ENCODE results near the gene ATP7A.
A peak's percentile ranks its signal among the peaks of the same experiment; 100 is the strongest.
"Not testable (repeated sequence)": the region's sequence is repeated elsewhere in the genome, so short reads cannot be mapped to it uniquely, and the experiment has no call there.

ATP7A gene

DNA sequence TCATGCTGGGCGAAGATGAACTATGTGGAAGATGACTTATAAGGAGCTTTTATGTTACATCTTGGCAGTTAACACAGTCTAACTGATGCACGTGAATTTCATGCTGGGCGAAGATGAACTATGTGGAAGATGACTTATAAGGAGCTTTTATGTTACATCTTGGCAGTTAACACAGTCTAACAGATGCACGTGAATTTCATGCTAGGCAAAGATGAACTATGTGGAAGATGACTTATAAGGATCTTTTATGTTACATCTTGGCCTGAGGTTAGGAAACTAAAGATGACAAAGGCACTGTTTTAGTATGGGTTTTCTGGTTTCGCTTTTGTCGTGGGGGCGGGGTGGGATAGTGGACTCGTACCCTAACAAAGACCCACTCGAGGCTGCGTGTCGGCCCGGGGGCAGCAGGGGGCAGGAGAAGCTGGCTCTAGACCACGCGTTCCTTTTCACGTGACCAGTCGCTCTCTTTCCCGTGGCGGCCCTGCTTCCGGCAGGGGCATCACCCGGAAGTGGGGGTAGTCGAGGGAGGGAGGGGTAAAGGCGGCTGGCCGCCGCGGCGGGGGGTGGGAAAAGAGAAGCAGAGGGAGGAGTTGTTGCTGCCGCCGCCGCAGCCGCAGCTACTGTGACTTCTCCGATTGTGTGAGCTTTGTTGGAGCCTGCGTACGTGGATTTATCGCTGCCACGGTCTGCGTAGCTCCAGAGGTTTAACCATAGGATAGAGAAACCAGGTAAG is at the start of gene ATP7A:
Gene ATP7A, plus strand, starts transcription at position 586 of the 733 bp plus-strand sequence. CDS start 60,949 bp downstream, outside the sequence.
- peak; percentile 96 for DNase-seq

DNA sequence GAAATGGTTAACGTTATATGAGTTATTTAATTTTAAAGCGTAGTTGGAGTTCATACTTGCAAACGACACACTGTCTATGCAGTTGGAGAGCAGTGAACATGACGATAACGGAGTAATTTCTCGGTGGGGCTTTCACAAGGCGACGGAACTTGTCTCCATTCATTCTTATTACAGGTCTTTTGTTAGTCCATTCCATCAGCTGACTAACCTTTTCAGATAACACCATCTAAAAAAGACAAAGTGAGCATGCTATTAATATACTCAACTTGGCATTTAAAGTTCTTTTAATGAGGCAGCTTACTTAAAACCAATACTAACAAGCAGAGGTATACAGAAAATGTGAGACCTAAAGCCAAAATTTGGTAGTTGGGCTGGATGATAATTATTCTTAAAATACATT is 35.1 kb upstream of the ATP7A start:
- no peak for DNase-seq

DNA sequence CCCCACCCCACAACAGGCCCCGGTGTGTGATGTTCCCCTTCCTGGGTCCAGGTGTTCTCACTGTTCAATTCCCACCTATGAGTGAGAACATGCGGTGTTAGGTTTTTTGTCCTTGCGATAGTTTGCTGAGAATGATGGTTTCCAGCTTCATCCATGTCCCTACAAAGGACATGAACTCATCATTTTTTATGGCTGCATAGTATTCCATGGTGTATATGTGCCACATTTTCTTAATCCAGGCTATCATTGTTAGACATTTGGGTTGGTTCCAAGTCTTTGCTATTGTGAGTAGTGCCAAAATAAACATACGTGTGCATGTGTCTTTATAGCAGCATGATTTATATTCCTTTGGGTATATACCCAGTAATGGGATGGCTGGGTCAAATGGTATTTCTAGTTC is 29.1 kb upstream of the ATP7A start:
- DNase-seq: not testable (repeated sequence)

DNA sequence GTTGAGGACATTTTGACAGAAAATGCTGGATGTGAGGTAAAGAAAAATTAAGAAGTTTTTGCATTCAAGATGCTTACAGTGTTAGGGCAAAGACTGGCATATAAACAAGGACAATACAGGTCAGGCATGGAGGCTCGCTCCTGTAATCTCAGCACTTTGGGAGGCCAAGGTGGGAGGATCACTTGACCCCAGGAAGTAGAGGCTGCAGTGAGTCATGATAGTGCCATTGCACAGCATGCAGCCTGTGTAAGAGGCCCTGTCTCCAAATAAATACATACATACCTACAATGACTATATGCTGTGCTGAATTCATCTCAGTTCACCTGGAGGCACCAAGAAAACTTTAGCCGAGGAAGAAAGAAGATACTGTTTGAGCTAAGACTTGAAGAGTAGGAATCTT is 17.6 kb upstream of the ATP7A start:
- DNase-seq: no peak

DNA sequence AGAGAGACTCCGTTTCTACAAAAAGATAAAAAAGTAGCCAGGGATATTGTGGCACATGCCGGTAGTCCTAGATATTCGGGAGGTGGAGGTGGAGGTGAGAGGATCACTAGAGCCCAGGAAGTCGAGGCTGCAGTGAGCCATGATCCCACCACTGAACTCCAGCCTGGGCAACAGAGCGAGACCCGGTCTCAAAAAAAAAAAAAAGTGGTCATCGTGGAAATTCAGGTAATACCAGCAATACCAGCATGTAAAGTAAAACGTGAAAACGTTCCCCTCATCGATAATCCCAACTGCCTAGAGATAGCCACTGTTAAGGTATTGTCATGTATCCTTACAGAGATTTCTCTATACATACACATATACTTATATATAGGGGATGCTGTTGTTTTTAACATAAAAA is 16.8 kb upstream of the ATP7A start:
- no peak for DNase-seq

DNA sequence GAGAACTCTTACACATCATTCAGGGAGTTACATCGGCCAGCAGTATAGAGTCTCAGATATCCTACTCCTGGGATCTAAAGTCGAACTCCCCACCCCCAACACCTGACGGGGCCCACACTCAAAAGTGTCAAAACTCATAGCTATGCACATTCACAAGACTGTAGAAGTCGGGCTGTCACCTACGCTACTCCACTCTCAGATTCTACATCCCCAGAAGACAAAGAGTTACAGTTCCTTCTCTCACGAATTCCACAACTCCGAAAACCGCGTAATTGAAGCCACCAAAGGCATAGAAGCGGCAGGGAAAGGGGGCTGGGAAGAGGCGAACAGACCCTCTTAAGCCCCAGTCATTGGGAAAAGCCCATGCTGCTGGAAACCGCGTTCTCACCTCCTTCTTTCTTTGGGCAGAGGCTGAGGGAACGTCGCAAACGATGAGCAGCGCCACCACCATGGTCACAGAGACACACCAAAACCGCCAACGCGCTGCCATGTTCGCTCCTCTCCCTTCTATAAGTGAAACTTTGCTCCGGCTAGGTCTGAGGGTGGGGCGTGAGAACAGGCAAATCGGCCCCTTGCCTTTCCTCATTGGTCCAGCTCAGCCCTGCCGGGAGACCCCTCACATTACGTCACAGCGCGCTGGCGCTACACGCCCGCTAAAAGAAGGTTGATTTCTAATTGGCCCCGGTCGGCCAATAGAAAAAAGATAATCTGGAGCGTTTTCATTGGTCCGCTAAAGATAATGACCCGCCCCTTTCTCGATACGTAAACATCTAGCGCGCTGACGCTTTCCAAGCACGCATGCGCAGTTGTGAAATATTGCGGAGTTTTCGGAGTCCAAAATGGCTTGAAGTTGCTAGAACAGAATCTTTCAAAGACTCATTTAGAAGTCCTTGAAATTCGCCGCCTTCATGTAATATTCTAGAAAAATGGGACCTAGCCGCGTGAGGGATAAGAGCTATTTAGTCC is 15.3 kb upstream of the ATP7A start, which contains the start of gene MAGT1:
Gene MAGT1, minus strand, starts transcription at position 515 of the 966 bp plus-strand sequence. Its CDS starts 25 bp downstream, at position 490.
- peak; percentile 99 for DNase-seq

DNA sequence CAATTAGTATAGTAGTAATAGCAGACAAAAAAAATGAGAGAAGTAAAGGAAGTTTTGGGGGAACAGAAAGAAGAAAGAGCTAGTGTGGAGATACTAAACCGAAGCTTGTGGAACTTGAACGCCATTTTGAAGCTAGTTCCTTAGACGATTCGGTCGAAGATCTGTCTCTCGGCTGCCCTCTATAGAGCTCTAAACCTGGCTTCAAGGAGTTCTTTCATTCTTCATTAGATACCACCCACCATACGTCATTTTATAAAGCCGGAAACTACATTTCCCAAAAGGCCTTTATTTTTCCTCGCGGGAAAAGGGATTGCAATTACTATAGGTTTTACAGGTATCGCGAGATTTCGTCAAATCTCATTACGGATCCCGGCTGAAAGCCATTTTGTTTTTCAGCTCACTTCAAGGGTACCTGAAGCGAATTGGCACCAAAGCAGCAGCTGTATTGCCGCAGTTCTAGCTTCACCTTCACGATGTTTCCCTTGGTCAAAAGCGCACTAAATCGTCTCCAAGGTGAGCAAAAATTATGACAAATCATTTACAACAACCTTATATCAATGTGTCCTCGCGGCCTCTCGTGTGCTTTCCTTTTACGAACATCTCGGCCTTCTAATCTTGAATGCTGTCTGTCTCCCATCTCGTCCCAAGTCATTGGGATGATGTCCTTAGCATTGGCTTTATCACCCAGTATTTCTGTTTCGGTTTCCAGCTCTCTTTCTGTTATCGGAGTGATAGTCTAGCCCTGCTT is 11.2 kb upstream of the ATP7A start, which contains the start of gene COX7B:
Gene COX7B, plus strand, starts transcription at position 388 of the 748 bp plus-strand sequence. Its CDS starts 86 bp downstream, at position 474.
- DNase-seq: peak; percentile 99

DNA sequence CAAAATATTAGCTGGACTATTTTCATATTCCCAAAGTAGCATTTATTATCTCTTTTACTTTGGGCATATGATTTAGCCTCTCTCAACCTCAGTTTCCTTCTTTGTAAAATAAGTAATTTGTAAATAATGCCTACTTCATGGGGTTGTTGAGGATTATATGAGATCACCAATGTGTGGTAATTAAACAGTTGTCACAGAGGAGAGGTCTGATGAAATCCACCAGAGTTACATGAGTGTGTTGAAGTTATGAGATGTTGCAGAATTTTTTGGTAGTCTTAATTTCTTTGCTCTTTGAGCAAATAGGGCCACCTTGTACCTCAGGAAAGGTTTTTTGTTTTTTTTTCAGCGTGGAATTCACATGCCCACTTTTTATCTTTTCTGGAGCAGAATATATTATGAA is 9.8 kb upstream of the ATP7A start:
- DNase-seq: no peak

DNA sequence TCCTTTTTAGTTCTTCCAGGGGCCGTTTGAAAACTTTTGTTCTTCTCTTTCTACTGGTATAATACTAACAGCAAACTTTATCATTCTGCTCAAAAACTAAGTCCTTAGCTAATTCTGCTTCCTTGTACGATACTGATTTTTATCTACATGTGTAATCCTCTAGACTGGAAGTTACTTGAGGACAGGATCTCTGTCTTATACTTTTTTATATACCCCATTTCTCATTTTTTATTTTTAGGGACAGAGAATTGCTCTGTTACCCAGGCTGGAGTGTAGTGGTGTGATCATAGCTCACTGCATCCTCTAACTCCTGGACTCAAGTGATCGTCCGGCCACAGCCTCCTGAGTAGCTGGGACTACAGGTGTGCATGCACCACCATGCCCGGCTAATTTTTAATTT is 9.0 kb upstream of the ATP7A start:
- DNase-seq: no peak

DNA sequence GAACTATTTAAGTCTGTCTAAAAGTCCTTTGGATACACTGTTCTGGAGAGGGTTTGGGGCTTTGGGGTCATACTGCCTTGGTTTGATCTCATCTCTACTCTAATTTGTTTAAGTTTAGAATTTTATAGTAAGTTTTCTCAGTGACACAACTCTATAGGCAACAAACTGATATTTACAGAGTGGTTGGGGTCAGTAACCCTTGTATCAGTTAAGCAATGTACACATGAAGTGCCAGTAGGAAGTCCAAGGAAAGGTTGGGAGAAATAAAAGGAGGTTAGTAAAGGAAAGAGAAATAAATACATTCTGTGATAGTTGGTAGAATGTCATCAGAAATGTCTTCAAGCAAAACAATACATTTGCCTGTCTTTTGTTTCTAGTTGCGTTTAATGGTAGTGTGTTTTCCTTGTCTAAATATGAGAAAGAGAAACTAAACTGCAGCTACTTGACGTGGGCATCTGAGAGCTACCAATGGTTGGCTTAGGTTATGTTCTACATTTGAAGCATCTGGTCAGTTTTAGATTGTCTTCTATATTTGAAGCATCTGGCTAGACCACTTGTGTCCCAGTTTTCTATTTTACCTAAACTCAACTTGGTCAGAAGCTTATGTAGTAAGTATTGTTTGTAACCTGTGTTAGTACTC is 6.9 kb downstream of the ATP7A start:
- no peak for DNase-seq

DNA sequence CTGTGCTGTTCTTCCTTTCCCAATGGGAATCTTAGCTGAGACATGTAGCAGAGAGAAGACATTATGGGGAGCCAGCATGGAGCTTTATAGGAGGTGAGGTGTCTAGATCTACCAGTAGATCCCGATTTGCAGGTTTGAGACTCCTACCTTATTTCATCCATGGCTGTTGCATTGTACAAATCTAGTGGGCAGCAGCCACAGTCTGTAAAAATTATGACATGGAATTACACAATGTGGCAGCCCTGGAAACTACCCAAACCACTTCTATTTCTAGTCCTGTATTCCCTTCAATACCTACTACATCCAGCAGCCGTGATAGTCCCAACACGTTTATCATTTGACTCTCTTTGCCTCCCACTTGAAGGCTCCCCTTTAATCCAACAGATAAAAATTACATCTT is 8.1 kb downstream of the ATP7A start:
- DNase-seq: no peak

DNA sequence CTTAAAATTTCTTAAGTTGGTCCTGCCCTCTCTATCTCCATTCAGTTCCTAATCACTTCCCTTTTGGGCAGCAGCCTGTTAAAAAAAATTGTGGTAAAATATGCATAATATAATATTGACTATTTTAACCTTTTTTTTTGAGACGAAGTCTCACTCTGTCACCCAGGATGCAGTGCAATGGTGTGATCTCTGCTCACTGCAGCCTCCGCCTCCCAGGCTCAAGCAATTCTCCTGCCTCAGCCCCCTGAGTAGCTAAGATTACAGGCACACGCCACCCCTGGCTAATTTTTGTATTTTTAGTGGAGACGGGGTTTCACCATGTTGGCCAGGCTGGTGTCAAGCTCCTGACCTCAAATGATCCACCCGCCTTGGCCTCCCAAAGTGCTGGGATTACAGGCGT is 8.9 kb downstream of the ATP7A start:
- not testable (repeated sequence) for DNase-seq

DNA sequence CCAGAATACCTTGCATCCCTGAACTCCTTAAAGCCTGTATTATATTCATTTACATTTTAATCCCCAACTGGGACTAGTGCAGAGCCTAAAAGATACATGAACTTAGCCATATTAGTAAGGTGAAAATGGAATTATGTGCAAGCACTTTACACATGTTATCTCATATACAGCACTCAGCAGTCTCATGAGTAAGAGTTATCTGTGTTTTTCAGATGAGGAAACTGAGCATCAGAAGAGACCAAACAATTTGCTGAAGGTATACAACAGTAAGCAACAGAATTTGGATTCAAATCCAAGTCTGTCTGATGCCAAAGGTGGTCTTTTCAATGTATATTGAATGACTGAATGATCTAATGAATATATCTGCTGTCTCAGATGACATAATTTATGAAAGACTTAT is 12.3 kb downstream of the ATP7A start:
- DNase-seq: no peak

DNA sequence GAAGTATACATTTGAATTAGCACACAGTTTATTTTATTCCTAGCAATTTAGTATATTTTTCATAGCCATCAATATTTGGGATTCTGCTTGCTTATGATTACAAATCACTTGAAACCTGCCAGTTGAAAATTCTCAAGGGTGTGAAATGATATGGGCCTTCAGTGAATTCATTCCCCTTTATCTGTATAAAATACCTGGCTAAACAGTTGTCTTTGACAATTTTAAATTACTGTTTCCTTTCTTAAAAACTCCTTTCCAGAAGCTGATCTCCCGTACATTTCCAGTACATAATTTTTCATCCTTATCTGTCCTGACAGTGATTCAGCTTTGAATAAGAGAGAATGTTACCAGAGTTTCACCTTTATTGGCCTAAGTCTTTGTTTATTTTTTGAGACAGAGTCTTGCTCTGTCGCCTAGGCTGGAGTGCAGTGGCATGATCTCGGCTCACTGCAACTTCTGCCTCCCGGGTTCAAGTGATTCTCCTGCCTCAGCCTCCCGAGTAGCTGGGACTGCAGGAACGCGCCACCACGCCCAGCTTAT is 13.9 kb downstream of the ATP7A start:
- no peak for DNase-seq

DNA sequence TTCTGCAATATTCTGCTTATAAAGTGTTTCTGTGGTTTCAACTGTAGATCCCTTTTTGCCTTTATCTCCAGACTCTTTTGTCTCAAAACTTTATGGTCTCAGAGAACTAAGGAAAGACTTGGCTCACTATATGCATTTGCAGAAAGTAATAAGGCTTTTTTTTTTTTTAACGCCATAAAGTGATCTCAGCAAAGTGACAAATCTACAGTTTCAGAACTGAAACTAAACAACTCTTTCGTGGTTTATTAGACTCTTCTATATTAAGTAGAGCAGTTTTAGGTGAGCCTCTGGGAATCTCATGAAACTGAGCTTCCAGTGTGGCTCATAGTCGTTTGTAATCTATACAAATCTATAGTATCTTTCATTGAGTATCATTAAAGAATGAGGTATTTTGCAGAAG is 15.3 kb downstream of the ATP7A start:
- DNase-seq: no peak

DNA sequence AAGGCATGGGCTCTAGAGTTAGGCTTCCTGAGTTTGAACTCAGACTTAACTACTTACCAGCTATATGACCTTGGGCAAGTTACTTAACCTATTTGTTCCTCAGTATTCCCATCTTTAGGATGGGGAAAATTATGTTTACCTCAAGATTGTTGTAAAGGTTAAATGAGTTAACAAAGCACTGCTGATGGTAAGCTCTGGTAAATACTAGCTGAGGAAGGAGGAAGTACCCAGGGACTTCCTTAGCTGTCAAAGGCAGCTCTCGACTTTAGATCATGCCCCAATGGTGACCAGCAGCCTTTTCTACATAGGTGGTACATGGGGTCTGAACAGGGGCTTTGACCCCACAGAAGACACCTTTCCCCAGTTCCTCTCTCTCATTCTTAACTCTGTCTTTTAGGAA is 20.1 kb downstream of the ATP7A start:
- no peak for DNase-seq

DNA sequence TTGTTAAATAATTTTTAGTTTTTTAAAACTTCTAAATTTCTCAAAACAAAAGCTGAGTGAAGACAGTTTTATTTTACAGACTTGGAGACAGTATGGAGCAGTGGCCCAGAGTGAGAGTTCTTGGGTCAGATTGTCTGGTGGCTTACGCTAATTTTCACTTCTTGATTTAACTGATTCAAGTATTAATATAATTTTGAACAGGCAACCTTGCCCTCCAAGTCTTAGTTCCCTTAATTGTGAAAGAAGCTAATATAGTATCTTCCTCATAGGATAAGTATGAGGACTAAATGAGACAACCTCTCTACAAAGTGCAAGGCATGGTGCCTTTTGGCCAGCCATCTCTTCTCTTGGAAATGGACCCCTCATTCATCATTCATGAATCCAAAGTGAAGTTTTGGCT is 25.4 kb downstream of the ATP7A start:
- DNase-seq: no peak

DNA sequence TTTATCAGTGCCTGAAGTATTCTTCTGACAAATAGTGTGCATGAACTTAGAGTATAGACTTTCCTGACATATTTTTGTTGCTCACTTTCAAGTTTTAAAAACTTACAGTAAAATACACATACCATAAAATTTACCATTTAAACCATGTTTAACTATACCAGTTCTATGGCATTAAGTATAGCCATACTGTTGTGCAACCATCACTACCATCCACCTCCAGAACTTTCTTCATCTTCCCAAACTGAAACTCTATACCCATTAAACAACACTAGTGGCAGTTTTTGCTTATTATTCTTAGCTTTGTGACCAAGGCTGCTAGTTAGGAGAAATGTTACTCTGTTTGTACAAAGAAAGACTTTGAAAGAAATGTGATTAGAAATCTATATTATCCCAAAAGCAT is 25.8 kb downstream of the ATP7A start:
- no peak for DNase-seq

DNA sequence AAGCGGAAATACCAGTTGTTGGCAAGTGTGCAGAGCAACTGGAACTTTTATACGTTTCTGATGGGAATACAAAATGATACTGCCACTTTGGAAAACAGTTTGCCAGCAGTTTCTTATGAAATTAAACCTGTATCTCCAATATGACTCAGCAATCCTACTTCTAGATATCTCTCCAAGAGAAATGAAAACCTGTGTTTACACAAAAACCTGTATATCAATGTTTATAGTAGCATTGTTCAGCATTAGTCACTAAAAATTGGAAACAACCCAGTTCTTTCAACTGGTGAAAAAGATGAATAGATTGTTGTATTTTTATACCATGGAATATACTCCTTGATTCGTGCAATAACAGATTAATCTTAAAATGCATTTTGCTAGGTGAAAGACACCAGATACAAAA is 26.8 kb downstream of the ATP7A start:
- DNase-seq: no peak

DNA sequence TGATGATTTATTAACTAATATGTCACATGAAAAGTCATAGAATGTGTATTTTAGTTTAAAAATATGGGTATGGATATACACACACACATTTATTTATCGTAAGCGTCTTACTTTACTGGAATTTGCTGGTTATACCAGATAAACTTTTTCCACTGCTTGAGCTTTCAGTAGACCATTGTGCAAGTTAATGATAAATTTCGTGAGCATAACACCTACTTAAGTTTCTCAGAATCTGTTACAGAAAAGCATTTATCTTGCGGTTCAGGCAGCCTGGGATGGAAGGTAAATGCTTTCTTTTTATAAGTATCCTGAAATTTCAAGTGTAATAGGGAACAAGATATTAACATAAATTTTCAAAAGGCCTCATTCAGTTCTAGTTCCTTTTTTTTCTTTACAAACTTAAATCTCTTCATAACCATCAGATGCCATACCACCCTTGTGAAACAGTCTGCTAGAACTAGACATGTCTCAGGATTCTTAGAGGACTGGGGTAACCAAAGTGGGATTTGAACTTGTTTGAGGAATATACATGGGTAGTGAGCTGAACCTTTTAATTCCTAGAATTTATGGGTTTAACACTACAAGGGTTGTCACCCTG is 27.7 kb downstream of the ATP7A start:
- no peak for DNase-seq

DNA sequence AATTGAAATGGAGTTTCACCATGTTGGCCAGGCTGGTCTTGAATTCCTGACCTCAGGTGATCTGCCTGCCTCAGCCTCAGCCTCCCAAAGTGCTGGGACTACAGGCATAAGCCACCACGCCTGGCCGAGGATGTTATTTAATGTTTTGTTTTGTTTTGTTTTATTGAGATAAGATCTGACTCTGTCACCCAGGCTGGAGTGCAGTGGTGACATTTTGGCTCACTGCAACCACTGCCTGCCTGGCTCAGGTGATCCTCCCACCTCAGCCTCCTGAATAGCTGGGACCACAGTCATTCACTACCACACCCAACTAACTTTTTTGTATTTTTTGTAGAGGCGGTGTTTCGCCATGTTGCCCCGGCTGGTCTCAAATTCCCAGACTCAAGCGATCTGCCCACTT is 34.5 kb downstream of the ATP7A start:
- not testable (repeated sequence) for DNase-seq

Data from NCI-H1436 (cell line).